ENCODE results near the gene MTG1. TPM values are rescaled to one million over a fixed set of nuclear protein-coding genes. Genes with fewer than 3 reads are reported as not detected.

Gene MTG1
- polyA plus RNA-seq, 1 experiment: 38.1 TPM

DNA sequence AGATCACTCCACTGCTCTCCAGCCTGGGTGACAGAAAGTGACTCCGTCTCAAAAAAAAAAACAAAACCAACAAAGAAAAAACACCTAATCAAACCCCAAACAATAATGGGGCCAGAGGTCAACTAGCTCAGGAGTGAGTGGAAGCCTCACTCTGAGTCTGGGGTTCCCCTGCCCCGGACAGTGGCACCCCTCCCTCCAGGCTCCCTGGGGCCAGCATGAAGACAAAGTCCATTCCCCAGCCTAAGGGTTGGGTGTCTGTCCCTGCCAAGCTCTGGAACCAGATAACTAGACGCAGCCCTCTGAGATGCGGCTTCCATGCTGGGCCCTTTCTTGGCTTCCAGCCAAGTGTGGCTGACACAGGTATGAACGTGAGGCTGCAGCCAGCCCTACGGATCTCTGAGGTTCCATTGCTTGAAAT lies 34.4 kb upstream of the MTG1 start:
- Histone ChIP-seq H3K4me3 (ENCODE audit: low read depth, low read length) (no peak overlapping the region), H3K36me3 (ENCODE audit: control insufficient read depth, insufficient read depth, low read length) (peaks cover 3% of the 10 kb centered on the region), H3K27me3 (ENCODE audit: control insufficient read depth, insufficient read depth, low read length) (no peaks in the 10 kb centered on the region)
- CTCF ChIA-PET: interaction anchor here (1.0 to 1.4 kb wide), 3 partner anchors 11 to 46 kb away, joined by 3 to 5 read pairs (median 3); no protein-coding TSS in a partner anchor
- POLR2A ChIA-PET: no interaction called here
- TF ChIP-seq, protein P1, sequence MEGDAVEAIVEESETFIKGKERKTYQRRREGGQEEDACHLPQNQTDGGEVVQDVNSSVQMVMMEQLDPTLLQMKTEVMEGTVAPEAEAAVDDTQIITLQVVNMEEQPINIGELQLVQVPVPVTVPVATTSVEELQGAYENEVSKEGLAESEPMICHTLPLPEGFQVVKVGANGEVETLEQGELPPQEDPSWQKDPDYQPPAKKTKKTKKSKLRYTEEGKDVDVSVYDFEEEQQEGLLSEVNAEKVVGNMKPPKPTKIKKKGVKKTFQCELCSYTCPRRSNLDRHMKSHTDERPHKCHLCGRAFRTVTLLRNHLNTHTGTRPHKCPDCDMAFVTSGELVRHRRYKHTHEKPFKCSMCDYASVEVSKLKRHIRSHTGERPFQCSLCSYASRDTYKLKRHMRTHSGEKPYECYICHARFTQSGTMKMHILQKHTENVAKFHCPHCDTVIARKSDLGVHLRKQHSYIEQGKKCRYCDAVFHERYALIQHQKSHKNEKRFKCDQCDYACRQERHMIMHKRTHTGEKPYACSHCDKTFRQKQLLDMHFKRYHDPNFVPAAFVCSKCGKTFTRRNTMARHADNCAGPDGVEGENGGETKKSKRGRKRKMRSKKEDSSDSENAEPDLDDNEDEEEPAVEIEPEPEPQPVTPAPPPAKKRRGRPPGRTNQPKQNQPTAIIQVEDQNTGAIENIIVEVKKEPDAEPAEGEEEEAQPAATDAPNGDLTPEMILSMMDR (IDR thresholded peaks at IDR 0.05; ENCODE audit: insufficient read depth, low read depth, low read length): no peak
- no peak for DNase-seq (ENCODE audit: low read depth)

GRCh38 chr10:133359972-133360610 lies 33.9 kb upstream of the MTG1 start:
- Histone ChIP-seq H3K27me3 (ENCODE audit: control insufficient read depth, insufficient read depth, low read length) (no peaks in the 10 kb centered on the region), H3K36me3 (ENCODE audit: control insufficient read depth, insufficient read depth, low read length) (peaks cover 6% of the 10 kb centered on the region), H3K4me3 (ENCODE audit: low read depth, low read length) (no peak overlapping the region)
- CTCF ChIA-PET: interaction anchor here (1.4 kb wide), 1 partner anchor 31 kb away, joined by 5 read pairs; no protein-coding TSS in a partner anchor
- TF ChIP-seq, protein P1 (IDR thresholded peaks at IDR 0.05; ENCODE audit: insufficient read depth, low read depth, low read length): no peak
- POLR2A ChIA-PET: no interaction called here
- no peak for DNase-seq (ENCODE audit: low read depth)

DNA sequence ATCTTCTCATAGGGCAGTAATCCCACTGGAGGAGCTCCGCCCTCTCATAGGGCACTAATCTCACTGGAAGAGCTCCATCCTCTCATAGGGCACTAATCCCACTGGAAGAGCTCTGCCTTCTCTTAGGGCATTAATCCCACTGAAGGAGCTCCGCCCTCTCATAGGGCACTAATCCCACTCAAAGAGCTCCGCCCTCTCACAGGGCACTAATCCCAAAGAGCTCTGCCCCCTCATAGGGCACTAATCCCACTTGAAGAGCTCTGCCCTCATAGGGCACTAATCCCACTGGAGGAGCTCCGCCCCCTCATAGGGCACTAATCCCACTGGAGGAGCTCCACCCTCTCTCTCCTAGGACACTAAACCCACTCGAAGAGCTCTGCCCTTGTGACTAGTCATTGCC lies 32.7 kb upstream of the MTG1 start:
- no peaks in the 10 kb centered on the region for H3K27me3 ChIP-seq (ENCODE audit: control insufficient read depth, insufficient read depth, low read length)
- peaks cover 10% of the 10 kb centered on the region for H3K36me3 ChIP-seq (ENCODE audit: control insufficient read depth, insufficient read depth, low read length)
- CTCF ChIA-PET: interaction anchor here (1.4 kb wide), 1 partner anchor 43 kb away, joined by 4 read pairs; no protein-coding TSS in a partner anchor
- POLR2A ChIA-PET: interaction anchor here (0.7 kb wide), 1 partner anchor 12 kb away, joined by 5 read pairs; no protein-coding TSS in a partner anchor
- DNase-seq (ENCODE audit: low read depth): no peak
- H3K4me3 ChIP-seq (ENCODE audit: low read depth, low read length): no peak overlapping the region
- TF ChIP-seq, protein P1 (IDR thresholded peaks at IDR 0.05; ENCODE audit: insufficient read depth, low read depth, low read length): no peak

DNA sequence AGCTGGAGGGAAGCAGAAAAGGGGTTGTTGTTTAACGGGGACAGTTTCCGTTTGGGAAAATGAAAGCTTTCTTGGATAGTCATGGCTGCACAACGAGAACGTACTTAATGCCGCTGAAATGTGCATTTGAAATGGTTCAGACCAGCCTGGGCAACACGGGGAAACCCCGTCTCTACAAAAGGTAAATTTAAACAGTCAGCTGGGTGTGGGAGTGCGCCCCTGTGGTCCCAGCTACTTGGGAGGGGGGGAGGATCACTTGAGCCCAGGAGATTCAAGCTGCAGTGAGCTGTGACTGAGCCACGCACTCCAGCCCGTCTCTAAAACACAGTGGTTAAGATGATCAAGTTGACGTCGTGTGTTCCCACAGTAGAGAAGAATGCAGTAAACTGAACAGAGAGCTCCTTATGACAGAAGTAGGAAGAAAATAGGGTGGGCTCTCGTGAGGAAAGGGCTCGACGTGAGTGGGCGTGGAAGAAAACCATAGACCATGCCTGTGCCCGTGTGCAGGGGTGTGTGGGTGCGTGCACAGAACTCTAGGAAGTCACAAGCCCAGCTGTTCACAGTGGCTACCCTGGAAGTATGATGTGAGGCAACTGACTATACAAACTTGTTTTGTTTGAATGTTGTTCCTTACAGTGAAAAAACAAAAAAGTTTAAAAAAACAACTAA lies 32.0 kb upstream of the MTG1 start:
- no peak overlapping the region for H3K4me3 ChIP-seq (ENCODE audit: low read depth, low read length)
- no peak for DNase-seq (ENCODE audit: low read depth)
- H3K27me3 ChIP-seq (ENCODE audit: control insufficient read depth, insufficient read depth, low read length): no peaks in the 10 kb centered on the region
- peaks cover 16% of the 10 kb centered on the region for H3K36me3 ChIP-seq (ENCODE audit: control insufficient read depth, insufficient read depth, low read length)
- TF ChIP-seq, protein P1 (IDR thresholded peaks at IDR 0.05; ENCODE audit: insufficient read depth, low read depth, low read length): no peak
- ChIA-PET CTCF (interaction anchor here (1.0 to 1.4 kb wide), 2 partner anchors 16 to 44 kb away, joined by 3 to 4 read pairs; no protein-coding TSS in a partner anchor), POLR2A (no interaction called here)

GRCh38 chr10:133362846-133363245 lies 31.1 kb upstream of the MTG1 start:
- DNase-seq (ENCODE audit: low read depth): no peak
- Histone ChIP-seq H3K36me3 (ENCODE audit: control insufficient read depth, insufficient read depth, low read length) (peaks cover 16% of the 10 kb centered on the region), H3K4me3 (ENCODE audit: low read depth, low read length) (no peak overlapping the region), H3K27me3 (ENCODE audit: control insufficient read depth, insufficient read depth, low read length) (no peaks in the 10 kb centered on the region)
- POLR2A ChIA-PET: no interaction called here
- CTCF ChIA-PET: no interaction called here
- TF ChIP-seq, protein P1 (IDR thresholded peaks at IDR 0.05; ENCODE audit: insufficient read depth, low read depth, low read length): no peak

Measured in BJ (cell line).